ENCODE data around the gene LCK. TPM values are rescaled to one million over a fixed set of nuclear protein-coding genes. Genes with fewer than 3 reads are reported as not detected.

The LCK gene
- polyA plus RNA-seq, 4 donors: 4.2 to 6.7 (median 5.2) TPM

GRCh38 chr1:32311709-32312393, 60.8 kb downstream of the LCK start:
- DNase-seq (ENCODE audit: low read depth in 4 of 4, low spot score in 3 of 4): no peak

- no peak for DNase-seq (ENCODE audit: low read depth in 4 of 4, low spot score in 3 of 4)
Measured at GRCh38 chr1:32316903-32317277, 65.8 kb downstream of the LCK start.

- no peak for DNase-seq (ENCODE audit: low read depth in 4 of 4, low spot score in 3 of 4)
Measured at GRCh38 chr1:32318127-32318869, 67.2 kb downstream of the LCK start.

GRCh38 chr1:32321712-32322291, 70.7 kb downstream of the LCK start:
- DNase-seq (ENCODE audit: low read depth in 4 of 4, low spot score in 3 of 4): no peak

GRCh38 chr1:32327204-32327603, 76.1 kb downstream of the LCK start:
- DNase-seq (ENCODE audit: low read depth in 4 of 4, low spot score in 3 of 4): no peak

GRCh38 chr1:32329931-32330466, 78.9 kb downstream of the LCK start:
- DNase-seq (ENCODE audit: low read depth in 4 of 4, low spot score in 3 of 4): no peak

- DNase-seq (ENCODE audit: low read depth in 4 of 4, low spot score in 3 of 4): no peak
Measured at GRCh38 chr1:32330558-32331151, 79.6 kb downstream of the LCK start.

GRCh38 chr1:32331549-32331948, 80.5 kb downstream of the LCK start:
- no peak for DNase-seq (ENCODE audit: low read depth in 4 of 4, low spot score in 3 of 4)

- no peak for DNase-seq (ENCODE audit: low read depth in 4 of 4, low spot score in 3 of 4)
Measured at GRCh38 chr1:32332290-32333079, 81.4 kb downstream of the LCK start.

- no peak for DNase-seq (ENCODE audit: low read depth in 4 of 4, low spot score in 3 of 4)
Measured at GRCh38 chr1:32333251-32333963, 82.3 kb downstream of the LCK start.

GRCh38 chr1:32334274-32334861, 83.3 kb downstream of the LCK start:
- no peak for DNase-seq (ENCODE audit: low read depth in 4 of 4, low spot score in 3 of 4)

- no peak for DNase-seq (ENCODE audit: low read depth in 4 of 4, low spot score in 3 of 4)
Measured at GRCh38 chr1:32334864-32335534, 83.9 kb downstream of the LCK start.

GRCh38 chr1:32335535-32335789, 84.4 kb downstream of the LCK start:
- no peak for DNase-seq (ENCODE audit: low read depth in 4 of 4, low spot score in 3 of 4)

Other genes starting within 250 kb of the LCK start
- 100 to 1,000 TPM; 258 to 297 (median 282) TPM for gene KHDRBS1, start 237.4 kb upstream of the LCK start, polyA plus RNA-seq (ENCODE audit: insufficient read length in 4 of 4)
- 10 to 100 TPM; 19.7 to 22.1 (median 19.9) TPM for gene TMEM39B, start 178.3 kb upstream of the LCK start, polyA plus RNA-seq (ENCODE audit: insufficient read length in 4 of 4)
- gene KPNA6, start 143.2 kb upstream of the LCK start, polyA plus RNA-seq (ENCODE audit: insufficient read length in 4 of 4): 10 to 100 TPM; 33.4 to 42.0 (median 38.4) TPM
- gene TXLNA, start 71.6 kb upstream of the LCK start, polyA plus RNA-seq (ENCODE audit: insufficient read length in 4 of 4): 10 to 100 TPM; 41.6 to 48.3 (median 45.7) TPM
- 10 to 100 TPM; 20.6 to 26.3 (median 22.2) TPM for gene CCDC28B, start 50.7 kb upstream of the LCK start, polyA plus RNA-seq (ENCODE audit: insufficient read length in 4 of 4)
- gene IQCC, start 45.6 kb upstream of the LCK start, polyA plus RNA-seq (ENCODE audit: insufficient read length in 4 of 4): 1 to 10 TPM; 7.3 to 7.9 (median 7.8) TPM
- gene DCDC2B, start 42.2 kb upstream of the LCK start, polyA plus RNA-seq (ENCODE audit: insufficient read length in 4 of 4): under 1 TPM; 0.62 to 0.96 (median 0.72) TPM
- gene TMEM234, start 28.9 kb upstream of the LCK start, polyA plus RNA-seq (ENCODE audit: insufficient read length in 4 of 4): 10 to 100 TPM; 21.0 to 24.4 (median 23.3) TPM
- gene EIF3I, start 28.9 kb upstream of the LCK start, polyA plus RNA-seq (ENCODE audit: insufficient read length in 4 of 4): 100 to 1,000 TPM; 173 to 190 (median 177) TPM
- gene FAM167B, start 4.0 kb upstream of the LCK start, polyA plus RNA-seq (ENCODE audit: insufficient read length in 4 of 4): 10 to 100 TPM in 3 of 4 donors, 1 to 10 TPM in 1; 8.4 to 11.1 (median 10.7) TPM
- gene HDAC1, start 40.8 kb downstream of the LCK start, polyA plus RNA-seq (ENCODE audit: insufficient read length in 4 of 4): 100 to 1,000 TPM; 162 to 193 (median 179) TPM
- 100 to 1,000 TPM; 443 to 517 (median 479) TPM for gene MARCKSL1, start 85.0 kb downstream of the LCK start, polyA plus RNA-seq (ENCODE audit: insufficient read length in 4 of 4)
- 1 to 10 TPM; 3.0 to 7.2 (median 6.6) TPM for gene FAM229A, start 111.2 kb downstream of the LCK start, polyA plus RNA-seq (ENCODE audit: insufficient read length in 4 of 4)
- 1 to 10 TPM; 2.0 to 4.3 (median 3.0) TPM for gene TSSK3, start 111.3 kb downstream of the LCK start, polyA plus RNA-seq (ENCODE audit: insufficient read length in 4 of 4)
- 10 to 100 TPM; 58.6 to 63.3 (median 61.2) TPM for gene BSDC1, start 143.2 kb downstream of the LCK start, polyA plus RNA-seq (ENCODE audit: insufficient read length in 4 of 4)
- gene ZBTB8B, start 213.8 kb downstream of the LCK start, polyA plus RNA-seq (ENCODE audit: insufficient read length in 4 of 4): 1 to 10 TPM in 3 of 4 donors, under 1 TPM in 1; 0.95 to 1.5 (median 1.1) TPM

Data from right renal pelvis (tissue), 4 donors.